Body of pancreas (tissue), 4 donors: ENCODE results near the gene BAZ2B. TPM values are rescaled to one million over a fixed set of nuclear protein-coding genes. Genes with fewer than 3 reads are reported as not detected.

Experiments
- ATAC-seq: fragments of 150-250 bp; one replicate; pipeline ENCODE4 v1.9.1; 2016
- DNase-seq, 4 donors: peaks; one replicate each; pipeline ENCODE4 v3.0.0-alpha.2; 2019
- H3K27ac ChIP-seq, 4 donors: fragments of 200-600 bp; sonication (generic); 1 replicate in 3 of 4; 2 replicates in 1 of 4; pipeline versions ENCODE4 v1.5.1 to v1.6.1; 2016 to 2019; ENCODE audit warnings: mild to moderate bottlenecking in 1 of 4, mixed read lengths in 1 of 4, moderate library complexity in 1 of 4
- H3K27me3 ChIP-seq, 2 donors: fragments of 200-600 bp; sonication (generic); one replicate each; pipeline ENCODE4 v1.6.0; 2016; ENCODE audit warnings: mild to moderate bottlenecking in 1 of 2
- H3K36me3 ChIP-seq, 2 donors: fragments of 200-600 bp; sonication (generic); replicated peaks in 1 of 2; 2 replicates each; pipeline ENCODE4 v1.5.1; 2016; ENCODE audit warnings: low read depth in 2 of 2; ENCODE audit not compliant: insufficient read depth in 1 of 2
- H3K4me1 ChIP-seq: fragments of 200-600 bp; sonication (generic); one replicate; pipeline ENCODE4 v1.6.0; 2016
- H3K4me3 ChIP-seq, 2 donors: fragments of 200-600 bp; sonication (generic); 1 replicate in 1 of 2; 2 replicates in 1 of 2; pipeline ENCODE4 v1.5.1; 2016 to 2019
- H3K9me3 ChIP-seq, 3 donors: fragments of 200-600 bp; sonication (generic); 1 replicate in 2 of 3; 2 replicates in 1 of 3; pipeline ENCODE4 v1.5.1; 2016
- CTCF ChIP-seq, 7 experiments: fragments of 450-650 bp in 4 of 7; fragments of 200-600 bp in 3 of 7; sonication (generic) in 3 of 7; IDR thresholded peaks; one replicate each; pipeline ENCODE4 v1.5.1; 2016 to 2019; ENCODE audit warnings: antibody characterized with exemption in 7 of 7
- POLR2A ChIP-seq, 3 donors: fragments of 450-650 bp; IDR thresholded peaks; one replicate each; pipeline ENCODE4 v1.6.1; 2016; ENCODE audit warnings: antibody characterized with exemption in 3 of 3, mild to moderate bottlenecking in 2 of 3
- WGBS, 2 donors: methylation state at CpG; one replicate each; pipeline ENCODE4 v1.1.5; 2017; 5-methylcytosine and 5-hydroxymethylcytosine counted together
- intact Hi-C: fragments of 100-400 bp; cut with DNase I; formaldehyde crosslinking; loops from one replicate; pipeline ENCODE4 v1.15.1; 2023
- total RNA-seq, 2 donors: library from RNA; depleted of rRNA; stranded (reverse); fragments of >200 nt; gene quantifications; one replicate each; pipeline ENCODE4 v1.1.0, GENCODE V29; 2016

Gene BAZ2B
- total RNA-seq, 2 donors from 2014 or later: 62.5 to 104 TPM

GRCh38 chr2:159513745-159514144, 102.6 kb downstream of the BAZ2B start:
- Histone ChIP-seq H3K4me3 (no peak overlapping the region), H3K9me3 (no peaks in the 10 kb centered on the region), H3K4me1 (peaks cover 38% of the 10 kb centered on the region), H3K36me3 (no peaks in the 10 kb centered on the region), H3K27me3 (no peaks in the 10 kb centered on the region), H3K27ac (no peak overlapping the region)
- intact Hi-C loops: no loop called here
- DNase-seq (no peak), ATAC-seq (no peak)
- 79 to 85% methylated on average over 1 of the region's 1 CpG for WGBS, 2 donors
- no peak for TF ChIP-seq CTCF (IDR thresholded peaks at IDR 0.05)
- TF ChIP-seq POLR2A (IDR thresholded peaks at IDR 0.05): no peak

GRCh38 chr2:159508140-159508539, 108.2 kb downstream of the BAZ2B start:
- WGBS, 2 donors: 80 to 88% methylated on average over 2 of the region's 2 CpGs

GRCh38 chr2:159506764-159507440, 109.4 kb downstream of the BAZ2B start:
- no peaks in the 10 kb centered on the region for H3K9me3 ChIP-seq
- H3K4me3 ChIP-seq: no peak overlapping the region
- H3K36me3 ChIP-seq: no peaks in the 10 kb centered on the region
- peak overlapping the region in 1 of 4 donors; percentile 2 for H3K27ac ChIP-seq
- ATAC-seq (peak; percentile 60), DNase-seq (no peak)
- WGBS, 2 donors: 63 to 74% methylated on average over 2 of the region's 2 CpGs
- intact Hi-C loops: no loop called here
- peaks cover 17% of the 10 kb centered on the region for H3K4me1 ChIP-seq
- TF ChIP-seq CTCF (IDR thresholded peaks at IDR 0.05) (no peak), POLR2A (IDR thresholded peaks at IDR 0.05) (no peak)
- no peaks in the 10 kb centered on the region for H3K27me3 ChIP-seq

More at GRCh38 chr2:159508140-159508539, 108.2 kb downstream of the BAZ2B start:
- intact Hi-C loops: no loop called here
- H3K27me3 ChIP-seq: no peaks in the 10 kb centered on the region
- H3K4me1 ChIP-seq: peaks cover 29% of the 10 kb centered on the region
- ATAC-seq (no peak), DNase-seq (no peak)
- H3K9me3 ChIP-seq: no peaks in the 10 kb centered on the region
- TF ChIP-seq POLR2A (IDR thresholded peaks at IDR 0.05): no peak
- TF ChIP-seq CTCF (IDR thresholded peaks at IDR 0.05): no peak
- no peaks in the 10 kb centered on the region for H3K36me3 ChIP-seq
- H3K27ac ChIP-seq: no peak overlapping the region
- H3K4me3 ChIP-seq: no peak overlapping the region

GRCh38 chr2:159506202-159506601, 110.1 kb downstream of the BAZ2B start:
- Histone ChIP-seq H3K9me3 (no peaks in the 10 kb centered on the region), H3K4me1 (peaks cover 15% of the 10 kb centered on the region), H3K36me3 (no peaks in the 10 kb centered on the region), H3K27ac (peak overlapping the region in 1 of 4 donors; percentile 2), H3K4me3 (no peak overlapping the region), H3K27me3 (no peaks in the 10 kb centered on the region)
- TF ChIP-seq POLR2A (IDR thresholded peaks at IDR 0.05) (no peak), CTCF (IDR thresholded peaks at IDR 0.05) (no peak)
- WGBS, 2 donors: 81 to 90% methylated on average over 3 of the region's 3 CpGs
- no peak for DNase-seq
- ATAC-seq: no peak
- intact Hi-C loops: no loop called here

GRCh38 chr2:159505196-159505595, 111.2 kb downstream of the BAZ2B start:
- ATAC-seq (no peak), DNase-seq (no peak)
- no peaks in the 10 kb centered on the region for H3K36me3 ChIP-seq
- WGBS, 2 donors: 94 to 98% methylated on average over 1 of the region's 1 CpG
- TF ChIP-seq POLR2A (IDR thresholded peaks at IDR 0.05): no peak
- no peak for TF ChIP-seq CTCF (IDR thresholded peaks at IDR 0.05)
- intact Hi-C loops: no loop called here
- peaks cover 15% of the 10 kb centered on the region for H3K4me1 ChIP-seq
- H3K27ac ChIP-seq: no peak overlapping the region
- H3K9me3 ChIP-seq: no peaks in the 10 kb centered on the region
- no peak overlapping the region for H3K4me3 ChIP-seq
- H3K27me3 ChIP-seq: no peaks in the 10 kb centered on the region
